H1 (cell line): ENCODE measurements around the gene LRRC10. TPM values are rescaled to one million over a fixed set of nuclear protein-coding genes. Genes with fewer than 3 reads are reported as not detected.

Source experiments
- CTCF ChIA-PET: fragments of 300-600 bp; sonication (Branson Sonifier 250); formaldehyde crosslinking; loops from one replicate; lab custom pipeline; 2021; ENCODE audit not compliant: partially characterized antibody; lab: Charles Lee
- POLR2A ChIA-PET: fragments of 300-600 bp; sonication (Branson Sonifier 250); formaldehyde crosslinking; loops from one replicate; lab custom pipeline; 2021; ENCODE audit warnings: inconsistent platforms; ENCODE audit not compliant: partially characterized antibody; lab: Charles Lee
- DNase-seq, 2 experiments: peaks; one replicate each; pipeline versions ENCODE4 v3.0.0 to v3.0.0-alpha.2; 2010 to 2022; ENCODE audit warnings: low spot score in 2 of 2, low read depth in 1 of 2, mixed read lengths in 1 of 2
- FAIRE-seq: peaks from 2 replicates; lab custom pipeline; 2011; peaks lifted over from hg19 to GRCh38; lab: Jason Lieb, UNC
- H2AFZ ChIP-seq: 2 replicates; pipeline ENCODE4 v1.8.1; 2012; ENCODE audit warnings: low read length, inconsistent platforms
- H2AK5ac ChIP-seq: 2 replicates; pipeline ENCODE4 v1.6.1; 2013; ENCODE audit warnings: low read depth, low read length
- H2BK120ac ChIP-seq: replicated peaks from 2 replicates; pipeline ENCODE3; 2013; ENCODE audit warnings: low read depth, low read length, inconsistent platforms
- H2BK12ac ChIP-seq: 2 replicates; pipeline ENCODE4 v1.6.1; 2013; ENCODE audit warnings: low read depth, low read length
- H2BK15ac ChIP-seq: 2 replicates; pipeline ENCODE4 v1.6.1; 2013; ENCODE audit warnings: low read length
- H2BK20ac ChIP-seq: 2 replicates; pipeline ENCODE4 v1.6.1; 2013; ENCODE audit warnings: low read length
- H2BK5ac ChIP-seq: 2 replicates; pipeline ENCODE4 v1.6.1; 2013; ENCODE audit warnings: low read depth, low read length
- H3K14ac ChIP-seq: 2 replicates; pipeline ENCODE4 v1.6.1; 2013; ENCODE audit warnings: inconsistent platforms; ENCODE audit not compliant: insufficient read length
- H3K18ac ChIP-seq: 2 replicates; pipeline ENCODE4 v1.6.1; 2013; ENCODE audit warnings: low read length; ENCODE audit errors: extremely low read depth
- H3K23ac ChIP-seq: 2 replicates; pipeline ENCODE4 v1.6.1; 2013; ENCODE audit warnings: inconsistent platforms; ENCODE audit not compliant: insufficient read length
- H3K23me2 ChIP-seq: 2 replicates; pipeline ENCODE4 v1.6.1; 2013; ENCODE audit warnings: low read depth, low read length
- H3K27ac ChIP-seq: 2 replicates; pipeline ENCODE4 v1.6.1; 2011; ENCODE audit warnings: low read depth, low read length, inconsistent platforms
- H3K27me3 ChIP-seq, 4 experiments: replicated peaks in 1 of 4; 1 replicate in 1 of 4; 2 replicates in 3 of 4; pipeline versions ENCODE4 v1.6.1 to v1.8.1; 2011 to 2013; ENCODE audit warnings: low read length in 3 of 4, mild to moderate bottlenecking in 3 of 4, inconsistent platforms in 2 of 4, mixed read lengths in 2 of 4, moderate library complexity in 1 of 4; ENCODE audit not compliant: control insufficient read depth in 3 of 4, insufficient read depth in 3 of 4; ENCODE audit errors: extremely low read depth in 1 of 4
- H3K36me3 ChIP-seq, 4 experiments: 2 replicates each; pipeline versions ENCODE4 v1.6.1 to v1.8.1; 2011 to 2013; ENCODE audit warnings: mild to moderate bottlenecking in 4 of 4, low read length in 3 of 4, moderate library complexity in 2 of 4, control low read depth in 1 of 4, inconsistent platforms in 1 of 4; ENCODE audit not compliant: insufficient read depth in 4 of 4, control insufficient read depth in 2 of 4
- H3K4ac ChIP-seq: replicated peaks from 2 replicates; pipeline ENCODE3; 2013; ENCODE audit warnings: low read length, low read depth, mixed read lengths, inconsistent platforms; ENCODE audit not compliant: insufficient read length
- H3K4me1 ChIP-seq, 4 experiments: replicated peaks in 1 of 4; 1 replicate in 1 of 4; 2 replicates in 3 of 4; pipeline versions ENCODE4 v1.6.1 to v1.8.1; 2011 to 2013; ENCODE audit warnings: low read length in 3 of 4, inconsistent platforms in 2 of 4, mixed read lengths in 1 of 4; ENCODE audit not compliant: insufficient read depth in 4 of 4, control insufficient read depth in 3 of 4
- H3K4me2 ChIP-seq, 2 experiments: 2 replicates each; pipeline versions ENCODE4 v1.6.1 to v1.8.1; 2011 to 2013; ENCODE audit warnings: low read depth in 2 of 2, low read length in 2 of 2, control low read depth in 1 of 2, inconsistent platforms in 1 of 2, mild to moderate bottlenecking in 1 of 2; ENCODE audit not compliant: insufficient read depth in 1 of 2
- H3K4me3 ChIP-seq, 4 experiments: fragments of 200-600, 300-600 bp in 1 of 4; sonication (generic), shearing (Covaris generic), sonication (Bioruptor Twin) in 1 of 4; 2 replicates each; pipeline versions ENCODE4 v1.5.1 to v1.8.1; 2011 to 2016; ENCODE audit warnings: low read length in 4 of 4, low read depth in 3 of 4, control low read depth in 2 of 4, inconsistent platforms in 2 of 4, mild to moderate bottlenecking in 2 of 4, mixed read lengths in 1 of 4, moderate library complexity in 1 of 4; ENCODE audit not compliant: insufficient read depth in 2 of 4; ENCODE audit errors: extremely low read depth in 1 of 4
- H3K56ac ChIP-seq: replicated peaks from 2 replicates; pipeline ENCODE3; 2013; ENCODE audit warnings: low read depth, mild to moderate bottlenecking, mixed read lengths, low read length, inconsistent platforms; ENCODE audit not compliant: insufficient read length
- H3K79me1 ChIP-seq: 2 replicates; pipeline ENCODE4 v1.6.1; 2013; ENCODE audit warnings: low read depth, low read length, control low read depth
- H3K79me2 ChIP-seq, 2 experiments: 2 replicates each; pipeline versions ENCODE4 v1.6.1 to v1.8.1; 2012 to 2013; ENCODE audit warnings: low read length in 2 of 2, mild to moderate bottlenecking in 2 of 2, inconsistent platforms in 1 of 2; ENCODE audit not compliant: insufficient read depth in 2 of 2, control insufficient read depth in 1 of 2
- H3K9ac ChIP-seq, 4 experiments: replicated peaks in 1 of 4; 1 replicate in 1 of 4; 2 replicates in 3 of 4; pipeline versions ENCODE4 v1.6.1 to v1.8.1; 2011 to 2013; ENCODE audit warnings: low read depth in 3 of 4, low read length in 3 of 4, control low read depth in 2 of 4, mild to moderate bottlenecking in 2 of 4, moderate library complexity in 2 of 4, inconsistent platforms in 1 of 4; ENCODE audit errors: extremely low read depth in 1 of 4
- H3K9me3 ChIP-seq, 2 experiments: 2 replicates each; pipeline versions ENCODE4 v1.6.1 to v1.8.1; 2012 to 2013; ENCODE audit warnings: mild to moderate bottlenecking in 2 of 2, moderate library complexity in 2 of 2, control low read depth in 1 of 2, inconsistent platforms in 1 of 2, low read depth in 1 of 2, low read length in 1 of 2, mixed read lengths in 1 of 2; ENCODE audit not compliant: insufficient read depth in 2 of 2
- H4K20me1 ChIP-seq, 2 experiments: replicated peaks in 1 of 2; 2 replicates each; pipeline versions ENCODE3 to v1.8.1; 2011 to 2013; ENCODE audit warnings: inconsistent platforms in 2 of 2, low read length in 2 of 2, mild to moderate bottlenecking in 1 of 2; ENCODE audit not compliant: insufficient read depth in 2 of 2, control insufficient read depth in 1 of 2
- H4K5ac ChIP-seq: 2 replicates; pipeline ENCODE4 v1.6.1; 2013; ENCODE audit warnings: low read length, low read depth, mixed read lengths, inconsistent platforms; ENCODE audit not compliant: insufficient read length
- H4K8ac ChIP-seq: 2 replicates; pipeline ENCODE4 v1.8.0; 2013; ENCODE audit warnings: mild to moderate bottlenecking, moderate library complexity, low read length, inconsistent platforms; ENCODE audit not compliant: insufficient read depth; ENCODE audit errors: extremely low read depth
- H4K91ac ChIP-seq: replicated peaks from 2 replicates; pipeline ENCODE3; 2013; ENCODE audit warnings: low read length, mixed read lengths, inconsistent platforms; ENCODE audit not compliant: insufficient read length
- CBX5 ChIP-seq: fragments of 300-800, 300-1000 bp; sonication (generic); IDR thresholded peaks from 2 replicates; pipeline ENCODE4 v1.7.1; 2016; ENCODE audit warnings: antibody characterized with exemption, low read length, low read depth
- CBX8 ChIP-seq: fragments of 300-800, 300-1000 bp; sonication (generic); IDR thresholded peaks from 2 replicates; pipeline ENCODE4 v1.7.1; 2016; ENCODE audit warnings: low read depth, low read length, borderline replicate concordance
- CEBPB ChIP-seq: IDR thresholded peaks from 2 replicates; pipeline ENCODE4 v1.6.1; 2012; ENCODE audit warnings: low read depth, low read length
- JUN ChIP-seq: IDR thresholded peaks from 2 replicates; pipeline ENCODE4 v1.6.1; 2011; ENCODE audit warnings: low read depth, mild to moderate bottlenecking, improper control_type of control experiment, low read length
- TAF1 ChIP-seq: IDR thresholded peaks from 2 replicates; pipeline ENCODE4 v1.6.1; 2011; ENCODE audit warnings: mild to moderate bottlenecking, low read depth, low read length
- WGBS, 2 experiments: shearing (Covaris generic) in 1 of 2; methylation state at CpG; one replicate each; pipeline versions ENCODE4 v1.1.6 to v1.1.7; 2013 to 2015; ENCODE audit warnings: low lambda C conversion rate in 2 of 2, mixed read lengths in 2 of 2, inconsistent platforms in 1 of 2, low coverage in 1 of 2, missing lambda C conversion rate in 1 of 2; ENCODE audit not compliant: insufficient replicate concordance in 2 of 2, insufficient coverage in 1 of 2, insufficient read length in 1 of 2; ENCODE audit errors: extremely low coverage in 1 of 2, missing lambda C conversion rate in 1 of 2; 5-methylcytosine and 5-hydroxymethylcytosine counted together
- polyA plus RNA-seq, 7 experiments: library from polyadenylated mRNA; depleted of rRNA in 3 of 7; stranded (reverse) in 5 of 7; unstranded in 2 of 7; fragments of >200 nt in 5 of 7; fragments of 200-250 nt in 2 of 7; gene quantifications; 1 replicate in 5 of 7; 2 replicates in 1 of 7; 4 replicates in 1 of 7; pipeline versions ENCODE4 v1.2.1 to v1.2.3, GENCODE V29; 2011 to 2013; ENCODE audit warnings: missing spikeins in 2 of 7, mixed read lengths in 2 of 7
- total RNA-seq: library from RNA; stranded (reverse); fragmentation: NEBNext Ultra II Directional; extraction: Animal tissue kit (Norgen Biotek cat#: 25700); gene quantifications from 2 replicates; pipeline ENCODE4 v1.2.1, GENCODE V29; 2021

Gene LRRC10
- total and polyA plus RNA-seq, 2 of the 8 experiments (the other 6 are each of a cell fraction or from before 2014, with no cell fraction given): not detected

DNA sequence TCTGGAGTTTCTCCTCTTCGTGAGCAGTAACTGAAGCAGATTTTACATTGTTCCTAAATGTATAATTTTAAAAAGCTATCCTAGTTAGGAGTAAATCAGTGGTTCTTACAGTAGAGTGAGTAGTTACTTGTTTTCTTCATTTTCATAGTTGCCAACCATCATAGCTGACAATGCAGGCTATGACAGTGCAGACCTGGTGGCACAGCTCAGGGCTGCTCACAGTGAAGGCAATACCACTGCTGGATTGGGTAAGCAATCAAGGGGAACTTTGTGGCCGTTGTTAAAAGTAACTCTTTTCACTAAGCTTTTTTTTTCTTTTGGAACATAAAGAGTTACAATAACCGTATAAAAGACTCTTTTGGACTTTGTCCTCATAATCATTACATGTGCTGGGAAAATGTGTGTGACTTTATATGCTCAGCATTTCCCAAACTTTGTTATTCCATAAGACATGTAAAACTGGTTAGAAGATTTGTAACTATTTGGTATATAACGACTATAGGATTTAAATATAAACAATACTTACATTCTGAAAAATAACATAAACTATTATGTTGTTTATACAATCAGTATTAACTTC, 12.4 kb downstream of the LRRC10 start:
- no peak overlapping the region for H3K4me3 ChIP-seq
- H3K27me3 ChIP-seq: no peaks in the 10 kb centered on the region
- 94% methylated on average over 4 of the region's 4 CpGs; no CpG with 5 or more reads in 1 of the 2 experiments for WGBS, 2 experiments
- H3K36me3 ChIP-seq: peaks cover 30 to 95% (median 71%) of the 10 kb centered on the region in 4 experiments
- H3K4me2 ChIP-seq: no peak overlapping the region
- no peak overlapping the region for H3K14ac ChIP-seq
- H3K23me2 ChIP-seq: no peaks in the 10 kb centered on the region
- no peak overlapping the region for H3K27ac ChIP-seq
- no peak overlapping the region for H2BK5ac ChIP-seq
- DNase-seq: no peak
- H2AK5ac ChIP-seq: no peak overlapping the region
- H3K56ac ChIP-seq: no peak overlapping the region
- H2BK20ac ChIP-seq: no peak overlapping the region
- H3K79me2 ChIP-seq: no peaks in the 10 kb centered on the region
- no peak overlapping the region for H4K5ac ChIP-seq
- H3K23ac ChIP-seq: no peak overlapping the region
- no peaks in the 10 kb centered on the region for H3K79me1 ChIP-seq
- H3K9me3 ChIP-seq: no peaks in the 10 kb centered on the region
- H3K4me1 ChIP-seq: no peaks in the 10 kb centered on the region
- H4K8ac ChIP-seq: no peak overlapping the region
- H2BK15ac ChIP-seq: no peak overlapping the region
- no peak overlapping the region for H3K18ac ChIP-seq
- no peak overlapping the region for H2BK12ac ChIP-seq
- H3K9ac ChIP-seq: no peak overlapping the region
- ChIA-PET POLR2A (interaction anchor here (1.1 to 4.6 kb wide), 3 partner anchors 6 to 11 kb away, joined by 3 to 40 read pairs (median 27); partner anchors contain the start of gene CCT2), CTCF (interaction anchor here (0.7 to 1.1 kb wide), 3 partner anchors 32 to 431 kb away, joined by 3 to 4 read pairs (median 4); no protein-coding TSS in a partner anchor)
- H4K20me1 ChIP-seq: peaks cover 4% of the 10 kb centered on the region in 2 experiments
- H2AFZ ChIP-seq: no peak overlapping the region
- H4K91ac ChIP-seq: no peak overlapping the region
- H2BK120ac ChIP-seq: no peak overlapping the region
- H3K4ac ChIP-seq: no peak overlapping the region
- no peak for FAIRE-seq
- TF ChIP-seq CEBPB (no peak), TAF1 (no peak), CBX5 (no peak), JUN (no peak), CBX8 (no peak)
